Heart left ventricle (tissue), 16 donors: ENCODE results near the gene MRPL20. TPM values are rescaled to one million over a fixed set of nuclear protein-coding genes. Genes with fewer than 3 reads are reported as not detected.

Source experiments
- ATAC-seq, 4 donors: fragments of 200-7000 bp; cut with Tn5 transposase; one replicate each; pipeline ENCODE4 v1.9.1; 2020 to 2022; ENCODE audit warnings: moderate library complexity in 4 of 4, mild to moderate bottlenecking in 3 of 4, moderate number of reproducible peaks in 1 of 4
- DNase-seq, 5 donors: peaks; one replicate each; pipeline ENCODE4 v3.0.0-alpha.2; 2020
- H3K27ac ChIP-seq, 12 donors: fragments of 200-600 bp; sonication (generic) in 4 of 12; one replicate each; pipeline versions ENCODE4 v1.5.0 to v1.8.0; 2016 to 2022; ENCODE audit warnings: mild to moderate bottlenecking in 2 of 12
- H3K27me3 ChIP-seq, 9 donors: fragments of 200-600 bp; sonication (generic) in 2 of 9; one replicate each; pipeline versions ENCODE4 v1.5.1 to v1.8.0; 2016 to 2022; ENCODE audit warnings: mild to moderate bottlenecking in 3 of 9
- H3K36me3 ChIP-seq, 9 donors: fragments of 200-600 bp; sonication (generic) in 2 of 9; one replicate each; pipeline versions ENCODE4 v1.5.0 to v1.8.0; 2018 to 2022; ENCODE audit warnings: mild to moderate bottlenecking in 2 of 9
- H3K4me1 ChIP-seq, 12 donors: fragments of 200-600 bp; sonication (generic) in 4 of 12; one replicate each; pipeline versions ENCODE4 v1.5.0 to v1.8.0; 2016 to 2022; ENCODE audit warnings: mild to moderate bottlenecking in 3 of 12
- H3K4me3 ChIP-seq, 12 donors: fragments of 200-600 bp; sonication (generic) in 4 of 12; one replicate each; pipeline versions ENCODE4 v1.5.0 to v1.8.0; 2017 to 2022; ENCODE audit warnings: mild to moderate bottlenecking in 9 of 12, moderate library complexity in 4 of 12
- H3K9me3 ChIP-seq, 12 donors: fragments of 200-600 bp; sonication (generic) in 4 of 12; one replicate each; pipeline versions ENCODE4 v1.5.0 to v1.8.0; 2016 to 2022; ENCODE audit warnings: mild to moderate bottlenecking in 1 of 12
- POLR2A ChIP-seq, 2 donors: fragments of 450-650 bp; IDR thresholded peaks; one replicate each; pipeline ENCODE4 v1.6.1; 2017; ENCODE audit warnings: antibody characterized with exemption in 2 of 2, mild to moderate bottlenecking in 2 of 2, moderate library complexity in 2 of 2
- WGBS, 4 donors: extraction: QIAGEN DNeasy Blood & Tissue Kit in 2 of 4; methylation state at CpG; one replicate each; pipeline versions ENCODE4 v1.1.5 to v1.1.7; 2013 to 2018; 5-methylcytosine and 5-hydroxymethylcytosine counted together
- intact Hi-C, 10 donors: fragments of 100-400 bp; cut with DNase I; formaldehyde crosslinking; loops; one replicate each; pipeline versions ENCODE4 v1.11.1 to v1.14.2; 2022
- polyA plus RNA-seq, 2 donors: library from polyadenylated mRNA; stranded (reverse); fragments of 200-250 nt; gene quantifications; one replicate each; pipeline ENCODE4 v1.2.3, GENCODE V29; 2013
- total RNA-seq, 9 donors: library from RNA; depleted of rRNA in 2 of 9; stranded (reverse); fragments of >200 nt in 2 of 9; fragmentation: NEBNext Ultra II Directional in 3 of 9; extraction: Animal tissue kit (Norgen Biotek cat#: 25700) in 3 of 9; gene quantifications; one replicate each; pipeline versions ENCODE4 v1.1.0 to v1.2.4, GENCODE V29; 2016 to 2023
- TF ChIP-seq, protein P1 (sequence below), 12 donors: fragments of 200-600 bp; sonication (generic) in 4 of 12; IDR thresholded peaks; one replicate each; pipeline versions ENCODE4 v1.5.0 to v1.8.0; 2018 to 2022; ENCODE audit warnings: antibody characterized with exemption in 12 of 12, mild to moderate bottlenecking in 5 of 12
- donor health status: ischemic (EF 13 %, LVEDD 7.1; RV severe dilation, severe dysfunction).
- donor health status: healthy with polysubstance abuse.
- donor health status: DM: no; HTN: yes; CAD: no.
- donor health status: DM: no; HTN: no; CAD: no.
- donor health status: ischemic (EF 25% LVEDD 6.9; RV normal size, moderate dysfunction).
- donor health status: ischemic (EF 25% LVEDD 5.7; RV mildly dilated, moderate dysfunction).
- donor health status: healthy.
- donor health status: DM: yes; HTN: yes; CAD: no.
- donor health status: ischemic (EF 35%, LVEDD 5.7; RV mildly dilated, moderate dysfunction).
- donor health status: nonischemic (EF 11% LVEDD 7.7; RV severe dilation, severe dysfunction).
- donor health status: DM: yes; HTN: yes; CAD: no.
- donor health status: PGD.
- donor health status: ischemic (EF 29% LVEDD 5.4; RV normal size, mild dysfunction).
- donor health status: nonischemic (EF 23%, LVEDD 6.1; RV moderate dilation, normal function).

The MRPL20 gene
- total and polyA plus RNA-seq, 11 donors: 112 to 238 (median 141) TPM

DNA sequence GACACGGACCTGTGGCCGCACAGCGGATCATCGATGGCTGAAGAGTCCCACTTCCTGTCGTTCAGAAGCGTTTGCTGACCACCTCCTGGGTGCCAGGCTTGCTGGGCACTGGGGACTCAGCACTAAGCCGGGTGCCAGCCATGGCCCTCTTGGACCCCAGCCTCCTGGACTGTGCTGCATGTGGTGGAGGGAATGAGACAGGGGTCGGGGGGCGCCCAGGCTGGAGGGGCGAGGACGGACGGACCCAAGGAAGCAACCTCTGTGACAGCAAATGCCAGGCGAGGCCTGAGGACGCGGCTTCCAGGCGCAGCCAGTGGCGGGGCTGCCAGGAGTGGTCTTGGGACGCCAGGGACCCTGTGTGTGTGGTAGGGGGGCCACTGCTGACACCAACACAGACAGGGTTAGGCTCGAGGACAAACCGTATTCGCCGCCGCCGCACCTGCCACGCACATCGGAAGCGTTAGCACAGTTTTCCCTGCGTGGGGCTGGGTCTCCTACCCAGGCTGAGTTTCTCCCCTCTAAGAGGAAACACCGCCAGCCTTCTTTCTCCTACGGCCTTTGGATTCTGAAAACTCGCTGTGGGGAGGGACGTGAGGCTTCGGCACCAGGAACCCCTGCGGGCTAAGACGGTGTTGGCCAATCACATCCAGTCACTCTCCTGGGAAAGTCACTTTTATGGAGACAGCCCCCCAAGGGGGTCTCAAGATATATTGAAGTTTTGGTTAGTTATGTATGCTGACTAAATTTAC, 45.7 kb downstream of the MRPL20 start:
- H3K9me3 ChIP-seq: no peaks in the 10 kb centered on the region
- DNase-seq (peak in 2 of 5 donors; percentile 30 to 56), ATAC-seq (no peak)
- WGBS, 4 donors: 75 to 80% (median 77%) methylated on average over 28 to 35 of the region's 35 CpGs
- no peak for TF ChIP-seq POLR2A (IDR thresholded peaks at IDR 0.05)
- H3K4me1 ChIP-seq: peaks cover 0 to 33% (median 7%) of the 10 kb centered on the region in 12 donors
- H3K27ac ChIP-seq: peak overlapping the region in 9 of 12 donors; percentile 28 to 91 (median 78)
- intact Hi-C loops: loop anchor here in 1 of 10 donors (10.0 kb wide), 1 partner anchor 327 kb away; no protein-coding TSS in a partner anchor
- H3K4me3 ChIP-seq: peak overlapping the region in 3 of 12 donors; percentile 3 to 19 (median 10)
- peaks cover 0 to 26% (median 4%) of the 10 kb centered on the region in 9 donors for H3K27me3 ChIP-seq
- no peaks in the 10 kb centered on the region for H3K36me3 ChIP-seq

DNA sequence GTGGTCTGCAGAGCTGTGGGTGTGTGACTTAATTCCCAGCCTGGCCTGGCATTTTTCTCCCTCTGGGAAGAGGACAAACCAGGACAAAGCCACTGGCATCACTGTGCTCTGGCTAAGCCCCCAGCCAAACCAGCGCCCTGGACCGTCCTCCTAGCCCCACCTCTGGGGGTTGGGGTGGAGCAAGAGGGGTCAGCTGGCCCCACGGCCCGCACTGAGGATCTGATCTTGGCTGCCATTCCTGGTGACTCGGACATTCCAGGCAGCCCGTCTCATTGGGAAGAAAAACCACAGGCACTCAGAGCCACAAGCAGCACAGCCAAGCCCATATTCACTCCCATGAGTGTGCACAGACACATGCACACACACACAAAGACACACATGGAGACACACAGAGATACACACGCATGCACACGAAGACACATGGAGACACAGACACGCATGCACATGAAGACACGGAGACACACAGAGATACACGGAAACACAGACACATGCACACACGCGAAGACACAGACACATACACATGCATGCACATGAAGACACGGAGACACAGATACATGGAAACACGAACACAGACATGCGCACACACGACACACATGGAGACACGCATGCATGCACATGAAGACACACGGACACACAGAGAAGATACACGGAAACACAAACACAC, 46.5 kb downstream of the MRPL20 start:
- Histone ChIP-seq H3K4me3 (no peak overlapping the region), H3K4me1 (peaks cover 0 to 33% (median 7%) of the 10 kb centered on the region in 12 donors), H3K9me3 (no peaks in the 10 kb centered on the region), H3K27ac (peak overlapping the region; percentile 53 to 91 (median 82)), H3K27me3 (peaks cover 0 to 26% (median 4%) of the 10 kb centered on the region in 9 donors), H3K36me3 (no peaks in the 10 kb centered on the region)
- intact Hi-C loops: loop anchor here in 1 of 10 donors (10.0 kb wide), 1 partner anchor 326 kb away; no protein-coding TSS in a partner anchor
- TF ChIP-seq POLR2A (IDR thresholded peaks at IDR 0.05): peak in 1 of 2 donors; percentile 11
- TF ChIP-seq, protein P1, sequence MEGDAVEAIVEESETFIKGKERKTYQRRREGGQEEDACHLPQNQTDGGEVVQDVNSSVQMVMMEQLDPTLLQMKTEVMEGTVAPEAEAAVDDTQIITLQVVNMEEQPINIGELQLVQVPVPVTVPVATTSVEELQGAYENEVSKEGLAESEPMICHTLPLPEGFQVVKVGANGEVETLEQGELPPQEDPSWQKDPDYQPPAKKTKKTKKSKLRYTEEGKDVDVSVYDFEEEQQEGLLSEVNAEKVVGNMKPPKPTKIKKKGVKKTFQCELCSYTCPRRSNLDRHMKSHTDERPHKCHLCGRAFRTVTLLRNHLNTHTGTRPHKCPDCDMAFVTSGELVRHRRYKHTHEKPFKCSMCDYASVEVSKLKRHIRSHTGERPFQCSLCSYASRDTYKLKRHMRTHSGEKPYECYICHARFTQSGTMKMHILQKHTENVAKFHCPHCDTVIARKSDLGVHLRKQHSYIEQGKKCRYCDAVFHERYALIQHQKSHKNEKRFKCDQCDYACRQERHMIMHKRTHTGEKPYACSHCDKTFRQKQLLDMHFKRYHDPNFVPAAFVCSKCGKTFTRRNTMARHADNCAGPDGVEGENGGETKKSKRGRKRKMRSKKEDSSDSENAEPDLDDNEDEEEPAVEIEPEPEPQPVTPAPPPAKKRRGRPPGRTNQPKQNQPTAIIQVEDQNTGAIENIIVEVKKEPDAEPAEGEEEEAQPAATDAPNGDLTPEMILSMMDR (IDR thresholded peaks at IDR 0.05): no peak
- 69 to 75% (median 73%) methylated on average over 17 to 20 of the region's 20 CpGs for WGBS, 4 donors
- DNase-seq: peak; percentile 72 to 87 (median 80)
- peak; percentile 30 to 69 (median 60) for ATAC-seq

DNA sequence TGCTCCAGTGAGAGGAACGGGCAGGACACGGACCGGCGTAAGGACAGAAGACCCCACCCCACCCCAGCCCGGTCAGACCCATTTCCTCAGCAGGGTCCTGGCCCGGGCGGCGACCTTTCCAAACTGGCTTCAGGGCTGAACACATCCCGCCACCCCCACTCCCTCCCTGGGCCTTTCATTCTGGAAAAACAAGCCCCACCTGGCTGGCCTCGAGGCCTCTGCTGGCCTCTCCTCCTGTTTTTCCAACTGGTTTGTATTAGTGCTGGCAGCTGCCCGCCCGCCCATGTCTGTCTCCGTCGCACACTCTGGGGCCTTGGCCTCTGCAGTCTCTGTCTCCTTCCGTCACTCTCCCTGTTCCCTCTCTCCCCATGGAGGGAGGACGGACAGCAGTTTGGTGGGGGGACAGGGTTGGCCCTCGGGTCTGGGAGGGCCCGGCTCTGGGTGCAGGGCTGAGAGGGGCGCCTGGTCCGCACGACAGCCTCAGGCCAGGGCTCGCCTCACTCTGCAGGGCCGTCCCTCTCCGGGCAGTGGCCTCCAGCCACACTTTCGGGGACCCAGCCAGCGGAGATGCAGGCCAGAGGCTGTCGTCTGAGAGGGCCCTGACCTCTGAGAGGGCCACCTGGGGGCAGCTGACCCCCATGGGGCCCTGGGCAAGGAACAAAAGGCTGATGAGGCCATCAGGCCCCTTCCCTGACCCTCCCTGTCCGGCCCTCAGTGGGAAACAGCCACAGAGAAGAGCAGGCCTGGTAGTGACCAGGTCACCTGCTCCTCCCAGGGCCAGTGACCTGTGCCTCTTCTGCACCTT, 47.2 kb downstream of the MRPL20 start:
- TF ChIP-seq, protein P1 (IDR thresholded peaks at IDR 0.05): no peak
- no peak for TF ChIP-seq POLR2A (IDR thresholded peaks at IDR 0.05)
- peak overlapping the region; percentile 53 to 91 (median 82) for H3K27ac ChIP-seq
- H3K9me3 ChIP-seq: no peaks in the 10 kb centered on the region
- H3K4me3 ChIP-seq: peak overlapping the region in 5 of 12 donors; percentile 34 to 81 (median 66)
- H3K36me3 ChIP-seq: no peaks in the 10 kb centered on the region
- peaks cover 0 to 33% (median 8%) of the 10 kb centered on the region in 9 donors for H3K27me3 ChIP-seq
- 66 to 71% (median 68%) methylated on average over 27 to 28 of the region's 28 CpGs for WGBS, 4 donors
- H3K4me1 ChIP-seq: peaks cover 0 to 39% (median 12%) of the 10 kb centered on the region in 12 donors
- ATAC-seq (peak; percentile 35 to 62 (median 50)), DNase-seq (peak; percentile 67 to 79 (median 75))
- intact Hi-C loops: loop anchor here in 1 of 10 donors (10.0 kb wide), 1 partner anchor 325 kb away; no protein-coding TSS in a partner anchor

DNA sequence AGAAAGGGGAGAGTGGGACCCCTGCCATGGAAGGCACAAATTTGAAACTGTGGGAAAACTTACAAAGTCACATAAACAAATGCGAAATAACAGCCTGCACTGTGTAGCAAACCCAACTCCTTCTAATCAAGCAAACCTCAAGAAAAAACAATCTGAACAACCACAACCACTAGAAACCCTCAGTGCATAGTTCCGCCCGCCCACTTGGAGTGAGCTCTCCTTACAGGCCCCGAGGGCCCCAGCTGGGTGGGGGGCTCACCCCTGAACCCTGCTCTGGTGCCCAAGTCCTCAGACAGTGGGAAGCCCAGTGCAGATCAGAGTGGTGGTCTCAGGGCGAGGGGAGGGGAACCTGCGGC, 47.8 kb downstream of the MRPL20 start:
- H3K27ac ChIP-seq: peak overlapping the region; percentile 53 to 91 (median 80)
- intact Hi-C loops: no loop called here
- H3K9me3 ChIP-seq: no peaks in the 10 kb centered on the region
- DNase-seq: peak in 4 of 5 donors; percentile 21 to 53 (median 32)
- H3K4me3 ChIP-seq: peak overlapping the region in 6 of 12 donors; percentile 54 to 81 (median 62)
- TF ChIP-seq POLR2A (IDR thresholded peaks at IDR 0.05): no peak
- TF ChIP-seq, protein P1 (IDR thresholded peaks at IDR 0.05): no peak
- whole genome bisulfite sequencing, 4 donors: 75 to 92% (median 77%) methylated on average over 5 to 6 of the region's 6 CpGs
- ATAC-seq: peak in 3 of 4 donors; percentile 17 to 49 (median 21)
- H3K4me1 ChIP-seq: peaks cover 0 to 43% (median 18%) of the 10 kb centered on the region in 12 donors
- H3K27me3 ChIP-seq: peaks cover 3 to 39% (median 14%) of the 10 kb centered on the region in 9 donors
- H3K36me3 ChIP-seq: peaks cover 0 to 6% (median 0%) of the 10 kb centered on the region in 9 donors
